ENCODE measurements around the gene TRIM71.

DNA sequence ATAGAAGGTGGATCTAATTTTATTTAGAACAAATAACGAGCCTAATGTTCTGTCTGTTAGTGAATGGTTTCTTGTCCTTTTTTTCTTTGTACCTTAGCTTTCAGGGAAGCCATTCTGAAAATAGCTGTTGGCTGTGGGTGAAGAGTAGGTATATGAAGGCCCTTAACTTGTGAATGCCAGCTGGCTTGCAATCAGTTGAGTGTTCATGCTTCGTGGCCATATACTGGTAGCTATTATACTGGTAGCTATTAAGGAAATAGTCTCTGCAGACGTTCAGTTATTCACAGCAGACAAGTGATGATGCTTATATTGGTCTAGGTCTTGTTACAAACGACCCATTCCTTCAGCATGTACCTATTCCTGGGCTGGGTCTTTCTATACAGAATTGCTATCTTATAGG lies 18.8 kb downstream of the TRIM71 start:
- TF ChIP-seq, protein P1, sequence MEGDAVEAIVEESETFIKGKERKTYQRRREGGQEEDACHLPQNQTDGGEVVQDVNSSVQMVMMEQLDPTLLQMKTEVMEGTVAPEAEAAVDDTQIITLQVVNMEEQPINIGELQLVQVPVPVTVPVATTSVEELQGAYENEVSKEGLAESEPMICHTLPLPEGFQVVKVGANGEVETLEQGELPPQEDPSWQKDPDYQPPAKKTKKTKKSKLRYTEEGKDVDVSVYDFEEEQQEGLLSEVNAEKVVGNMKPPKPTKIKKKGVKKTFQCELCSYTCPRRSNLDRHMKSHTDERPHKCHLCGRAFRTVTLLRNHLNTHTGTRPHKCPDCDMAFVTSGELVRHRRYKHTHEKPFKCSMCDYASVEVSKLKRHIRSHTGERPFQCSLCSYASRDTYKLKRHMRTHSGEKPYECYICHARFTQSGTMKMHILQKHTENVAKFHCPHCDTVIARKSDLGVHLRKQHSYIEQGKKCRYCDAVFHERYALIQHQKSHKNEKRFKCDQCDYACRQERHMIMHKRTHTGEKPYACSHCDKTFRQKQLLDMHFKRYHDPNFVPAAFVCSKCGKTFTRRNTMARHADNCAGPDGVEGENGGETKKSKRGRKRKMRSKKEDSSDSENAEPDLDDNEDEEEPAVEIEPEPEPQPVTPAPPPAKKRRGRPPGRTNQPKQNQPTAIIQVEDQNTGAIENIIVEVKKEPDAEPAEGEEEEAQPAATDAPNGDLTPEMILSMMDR (conservative IDR thresholded peaks at IDR 0.05 in 1 of 2, IDR thresholded peaks at IDR 0.05 in 1 of 2; ENCODE audit: extremely low read depth in 1 of 2, insufficient read depth in 1 of 2, low read depth in 1 of 2, low read length in 2 of 2): no peak
- no peak for TF ChIP-seq EZH2 (IDR thresholded peaks at IDR 0.05; ENCODE audit: borderline replicate concordance, low read length)
